ENCODE data around the gene SLC29A3.

GRCh38 chr10:71343392-71343773 lies 24.3 kb downstream of the SLC29A3 start:
- TF ChIP-seq TCF7L2 (IDR thresholded peaks at IDR 0.05; ENCODE audit: low read depth, low read length): no peak
- TF ChIP-seq, protein P1, sequence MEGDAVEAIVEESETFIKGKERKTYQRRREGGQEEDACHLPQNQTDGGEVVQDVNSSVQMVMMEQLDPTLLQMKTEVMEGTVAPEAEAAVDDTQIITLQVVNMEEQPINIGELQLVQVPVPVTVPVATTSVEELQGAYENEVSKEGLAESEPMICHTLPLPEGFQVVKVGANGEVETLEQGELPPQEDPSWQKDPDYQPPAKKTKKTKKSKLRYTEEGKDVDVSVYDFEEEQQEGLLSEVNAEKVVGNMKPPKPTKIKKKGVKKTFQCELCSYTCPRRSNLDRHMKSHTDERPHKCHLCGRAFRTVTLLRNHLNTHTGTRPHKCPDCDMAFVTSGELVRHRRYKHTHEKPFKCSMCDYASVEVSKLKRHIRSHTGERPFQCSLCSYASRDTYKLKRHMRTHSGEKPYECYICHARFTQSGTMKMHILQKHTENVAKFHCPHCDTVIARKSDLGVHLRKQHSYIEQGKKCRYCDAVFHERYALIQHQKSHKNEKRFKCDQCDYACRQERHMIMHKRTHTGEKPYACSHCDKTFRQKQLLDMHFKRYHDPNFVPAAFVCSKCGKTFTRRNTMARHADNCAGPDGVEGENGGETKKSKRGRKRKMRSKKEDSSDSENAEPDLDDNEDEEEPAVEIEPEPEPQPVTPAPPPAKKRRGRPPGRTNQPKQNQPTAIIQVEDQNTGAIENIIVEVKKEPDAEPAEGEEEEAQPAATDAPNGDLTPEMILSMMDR (IDR thresholded peaks at IDR 0.05): no peak
- TF ChIP-seq POLR2AphosphoS5 (IDR thresholded peaks at IDR 0.05; ENCODE audit: low read depth, low read length): no peak
- TF ChIP-seq, protein P2, sequence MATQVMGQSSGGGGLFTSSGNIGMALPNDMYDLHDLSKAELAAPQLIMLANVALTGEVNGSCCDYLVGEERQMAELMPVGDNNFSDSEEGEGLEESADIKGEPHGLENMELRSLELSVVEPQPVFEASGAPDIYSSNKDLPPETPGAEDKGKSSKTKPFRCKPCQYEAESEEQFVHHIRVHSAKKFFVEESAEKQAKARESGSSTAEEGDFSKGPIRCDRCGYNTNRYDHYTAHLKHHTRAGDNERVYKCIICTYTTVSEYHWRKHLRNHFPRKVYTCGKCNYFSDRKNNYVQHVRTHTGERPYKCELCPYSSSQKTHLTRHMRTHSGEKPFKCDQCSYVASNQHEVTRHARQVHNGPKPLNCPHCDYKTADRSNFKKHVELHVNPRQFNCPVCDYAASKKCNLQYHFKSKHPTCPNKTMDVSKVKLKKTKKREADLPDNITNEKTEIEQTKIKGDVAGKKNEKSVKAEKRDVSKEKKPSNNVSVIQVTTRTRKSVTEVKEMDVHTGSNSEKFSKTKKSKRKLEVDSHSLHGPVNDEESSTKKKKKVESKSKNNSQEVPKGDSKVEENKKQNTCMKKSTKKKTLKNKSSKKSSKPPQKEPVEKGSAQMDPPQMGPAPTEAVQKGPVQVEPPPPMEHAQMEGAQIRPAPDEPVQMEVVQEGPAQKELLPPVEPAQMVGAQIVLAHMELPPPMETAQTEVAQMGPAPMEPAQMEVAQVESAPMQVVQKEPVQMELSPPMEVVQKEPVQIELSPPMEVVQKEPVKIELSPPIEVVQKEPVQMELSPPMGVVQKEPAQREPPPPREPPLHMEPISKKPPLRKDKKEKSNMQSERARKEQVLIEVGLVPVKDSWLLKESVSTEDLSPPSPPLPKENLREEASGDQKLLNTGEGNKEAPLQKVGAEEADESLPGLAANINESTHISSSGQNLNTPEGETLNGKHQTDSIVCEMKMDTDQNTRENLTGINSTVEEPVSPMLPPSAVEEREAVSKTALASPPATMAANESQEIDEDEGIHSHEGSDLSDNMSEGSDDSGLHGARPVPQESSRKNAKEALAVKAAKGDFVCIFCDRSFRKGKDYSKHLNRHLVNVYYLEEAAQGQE (IDR thresholded peaks at IDR 0.05; ENCODE audit: insufficient read depth in 1 of 2, low read depth in 2 of 2, low read length in 1 of 2): no peak
- TF ChIP-seq SIN3A (IDR thresholded peaks at IDR 0.05; ENCODE audit: borderline replicate concordance, insufficient read depth, low read depth, low read length): no peak

Measured in Panc1 (cell line).